SK-N-SH treated with all-trans-retinoic acid at 6 μM for 48 hours (cell line): ENCODE data around the gene OR51T1.

Experiments
- ATAC-seq: fragments of 200-7000 bp; cut with Tn5 transposase; 3 replicates; pipeline ENCODE4 v1.9.1; 2020; ENCODE audit warnings: mild to moderate bottlenecking, moderate library complexity
- ARNTL ChIP-seq: fragments of 450-650 bp; formaldehyde crosslinking; IDR thresholded peaks from 2 replicates; pipeline ENCODE4 v1.5.0; 2020; ENCODE audit warnings: low read depth, mild to moderate bottlenecking, moderate library complexity, borderline replicate concordance
- BACH2 ChIP-seq: fragments of 250-450 bp; sonication (Bioruptor Pico); IDR thresholded peaks from 2 replicates; pipeline ENCODE4 v1.9.0; 2021; ENCODE audit warnings: mild to moderate bottlenecking, borderline replicate concordance
- CSDC2 ChIP-seq: fragments of 250-450 bp; sonication (Bioruptor Pico); IDR thresholded peaks from 2 replicates; pipeline ENCODE4 v1.5.0; 2020; ENCODE audit warnings: mild to moderate bottlenecking, moderate library complexity
- CSRNP3 ChIP-seq: fragments of 250-450 bp; sonication (Bioruptor Pico); IDR thresholded peaks from 2 replicates; pipeline ENCODE4 v1.5.1; 2021; ENCODE audit warnings: mild to moderate bottlenecking, moderate library complexity
- ESRRG ChIP-seq: fragments of 250-450 bp; sonication (Bioruptor Pico); IDR thresholded peaks from 2 replicates; pipeline ENCODE4 v1.6.1; 2021; ENCODE audit warnings: mild to moderate bottlenecking
- GLIS3 ChIP-seq: fragments of 250-450 bp; sonication (Bioruptor Pico); IDR thresholded peaks from 2 replicates; pipeline ENCODE4 v1.5.0; 2020; ENCODE audit warnings: mild to moderate bottlenecking, moderate library complexity
- ISL1 ChIP-seq: fragments of 250-450 bp; sonication (Bioruptor Pico); IDR thresholded peaks from 2 replicates; pipeline ENCODE4 v2.1.2; 2022; ENCODE audit warnings: mild to moderate bottlenecking, moderate library complexity
- OSR1 ChIP-seq: fragments of 250-450 bp; sonication (Bioruptor Pico); IDR thresholded peaks from 2 replicates; pipeline ENCODE4 v1.8.0; 2022; ENCODE audit warnings: moderate library complexity, mild to moderate bottlenecking, inconsistent platforms
- PATZ1 ChIP-seq: fragments of 250-450 bp; sonication (Bioruptor Pico); IDR thresholded peaks from 2 replicates; pipeline ENCODE4 v1.8.0; 2020; ENCODE audit warnings: mild to moderate bottlenecking, moderate library complexity, borderline replicate concordance
- PPARA ChIP-seq: fragments of 250-450 bp; sonication (Bioruptor Pico); IDR thresholded peaks from 2 replicates; pipeline ENCODE4 v1.5.0; 2020; ENCODE audit warnings: mild to moderate bottlenecking, borderline replicate concordance
- RARB ChIP-seq: fragments of 250-450 bp; sonication (Bioruptor Pico); IDR thresholded peaks from 2 replicates; pipeline ENCODE4 v1.8.0; 2021; ENCODE audit warnings: mild to moderate bottlenecking, moderate library complexity
- SNAI2 ChIP-seq: fragments of 250-450 bp; sonication (Bioruptor Pico); IDR thresholded peaks from 2 replicates; pipeline ENCODE4 v1.5.0; 2020; ENCODE audit warnings: mild to moderate bottlenecking, moderate library complexity
- TCF4 ChIP-seq: fragments of 250-450 bp; sonication (Bioruptor Pico); IDR thresholded peaks from 2 replicates; pipeline ENCODE4 v1.8.0; 2021; ENCODE audit warnings: mild to moderate bottlenecking, moderate library complexity, borderline replicate concordance
- TOX ChIP-seq: fragments of 250-450 bp; sonication (Bioruptor Pico); IDR thresholded peaks from 2 replicates; pipeline ENCODE4 v1.8.0; 2021; ENCODE audit warnings: mild to moderate bottlenecking, moderate library complexity, borderline replicate concordance
- ZC3H10 ChIP-seq: fragments of 250-450 bp; sonication (Bioruptor Pico); IDR thresholded peaks from 2 replicates; pipeline ENCODE4 v1.5.1; 2021; ENCODE audit warnings: mild to moderate bottlenecking, moderate library complexity
- ZFP3 ChIP-seq: fragments of 250-450 bp; sonication (Bioruptor Pico); IDR thresholded peaks from 2 replicates; pipeline ENCODE4 v1.5.0; 2020; ENCODE audit warnings: mild to moderate bottlenecking, moderate library complexity
- ZFP30 ChIP-seq: fragments of 450-650 bp; formaldehyde crosslinking; IDR thresholded peaks from 2 replicates; pipeline ENCODE4 v1.5.0; 2022; ENCODE audit warnings: mild to moderate bottlenecking, moderate library complexity
- ZNF565 ChIP-seq: fragments of 450-650 bp; formaldehyde crosslinking; conservative IDR thresholded peaks from 2 replicates; pipeline ENCODE4 v1.5.0; 2020; ENCODE audit warnings: low read depth, mild to moderate bottlenecking, moderate library complexity
- ZNF70 ChIP-seq: fragments of 450-650 bp; formaldehyde crosslinking; IDR thresholded peaks from 2 replicates; pipeline ENCODE4 v1.5.0; 2020; ENCODE audit warnings: mild to moderate bottlenecking, moderate library complexity
- ZNF8 ChIP-seq: fragments of 450-650 bp; formaldehyde crosslinking; IDR thresholded peaks from 2 replicates; pipeline ENCODE4 v1.5.0; 2020; ENCODE audit warnings: mild to moderate bottlenecking, moderate library complexity
- TF ChIP-seq, protein P1 (sequence below): fragments of 250-450 bp; sonication (Bioruptor Pico); IDR thresholded peaks from 2 replicates; pipeline ENCODE4 v1.5.1; 2020; ENCODE audit warnings: low read depth, mild to moderate bottlenecking, moderate library complexity
- TF ChIP-seq, protein P2 (sequence below): fragments of 250-450 bp; sonication (Bioruptor Pico); IDR thresholded peaks from 2 replicates; pipeline ENCODE4 v1.5.0; 2020; ENCODE audit warnings: mild to moderate bottlenecking, moderate library complexity

The OR51T1 gene

GRCh38 chr11:4886186-4886585 lies 4.5 kb downstream of the OR51T1 start:
- no peak for TF ChIP-seq SNAI2 (CRISPR knock-in tag)
- no peak for ATAC-seq

DNA sequence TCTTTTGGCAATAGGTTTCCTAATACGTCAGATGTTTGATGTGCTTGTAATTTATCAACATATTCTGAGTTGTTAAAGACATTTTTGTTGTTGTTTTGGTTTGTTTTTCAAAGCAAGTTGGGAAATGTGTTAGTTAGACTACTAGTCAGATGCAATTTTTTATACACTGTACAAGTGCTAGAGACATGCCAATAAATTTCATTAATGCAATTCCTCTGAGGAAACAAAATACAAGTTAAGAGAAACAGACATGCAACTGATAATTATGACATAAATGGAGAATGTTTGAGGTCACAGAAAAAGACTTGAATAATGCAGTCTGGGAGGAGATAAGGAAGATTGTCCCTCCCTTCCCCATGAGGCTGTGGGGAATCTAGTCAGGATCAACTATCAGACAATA lies 5.9 kb downstream of the OR51T1 start:
- no peak for ATAC-seq
- TF ChIP-seq ZNF70 (CRISPR knock-in tag) (no peak), ESRRG (CRISPR knock-in tag) (no peak), ZC3H10 (CRISPR knock-in tag) (no peak), RARB (CRISPR knock-in tag) (no peak), CSRNP3 (CRISPR knock-in tag) (no peak), ZNF8 (CRISPR knock-in tag) (no peak), GLIS3 (CRISPR knock-in tag) (no peak)
- TF ChIP-seq, protein P1, sequence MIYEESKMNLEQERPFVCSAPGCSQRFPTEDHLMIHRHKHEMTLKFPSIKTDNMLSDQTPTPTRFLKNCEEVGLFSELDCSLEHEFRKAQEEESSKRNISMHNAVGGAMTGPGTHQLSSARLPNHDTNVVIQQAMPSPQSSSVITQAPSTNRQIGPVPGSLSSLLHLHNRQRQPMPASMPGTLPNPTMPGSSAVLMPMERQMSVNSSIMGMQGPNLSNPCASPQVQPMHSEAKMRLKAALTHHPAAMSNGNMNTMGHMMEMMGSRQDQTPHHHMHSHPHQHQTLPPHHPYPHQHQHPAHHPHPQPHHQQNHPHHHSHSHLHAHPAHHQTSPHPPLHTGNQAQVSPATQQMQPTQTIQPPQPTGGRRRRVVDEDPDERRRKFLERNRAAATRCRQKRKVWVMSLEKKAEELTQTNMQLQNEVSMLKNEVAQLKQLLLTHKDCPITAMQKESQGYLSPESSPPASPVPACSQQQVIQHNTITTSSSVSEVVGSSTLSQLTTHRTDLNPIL (CRISPR knock-in tag), result no peak
- TF ChIP-seq, protein P2, sequence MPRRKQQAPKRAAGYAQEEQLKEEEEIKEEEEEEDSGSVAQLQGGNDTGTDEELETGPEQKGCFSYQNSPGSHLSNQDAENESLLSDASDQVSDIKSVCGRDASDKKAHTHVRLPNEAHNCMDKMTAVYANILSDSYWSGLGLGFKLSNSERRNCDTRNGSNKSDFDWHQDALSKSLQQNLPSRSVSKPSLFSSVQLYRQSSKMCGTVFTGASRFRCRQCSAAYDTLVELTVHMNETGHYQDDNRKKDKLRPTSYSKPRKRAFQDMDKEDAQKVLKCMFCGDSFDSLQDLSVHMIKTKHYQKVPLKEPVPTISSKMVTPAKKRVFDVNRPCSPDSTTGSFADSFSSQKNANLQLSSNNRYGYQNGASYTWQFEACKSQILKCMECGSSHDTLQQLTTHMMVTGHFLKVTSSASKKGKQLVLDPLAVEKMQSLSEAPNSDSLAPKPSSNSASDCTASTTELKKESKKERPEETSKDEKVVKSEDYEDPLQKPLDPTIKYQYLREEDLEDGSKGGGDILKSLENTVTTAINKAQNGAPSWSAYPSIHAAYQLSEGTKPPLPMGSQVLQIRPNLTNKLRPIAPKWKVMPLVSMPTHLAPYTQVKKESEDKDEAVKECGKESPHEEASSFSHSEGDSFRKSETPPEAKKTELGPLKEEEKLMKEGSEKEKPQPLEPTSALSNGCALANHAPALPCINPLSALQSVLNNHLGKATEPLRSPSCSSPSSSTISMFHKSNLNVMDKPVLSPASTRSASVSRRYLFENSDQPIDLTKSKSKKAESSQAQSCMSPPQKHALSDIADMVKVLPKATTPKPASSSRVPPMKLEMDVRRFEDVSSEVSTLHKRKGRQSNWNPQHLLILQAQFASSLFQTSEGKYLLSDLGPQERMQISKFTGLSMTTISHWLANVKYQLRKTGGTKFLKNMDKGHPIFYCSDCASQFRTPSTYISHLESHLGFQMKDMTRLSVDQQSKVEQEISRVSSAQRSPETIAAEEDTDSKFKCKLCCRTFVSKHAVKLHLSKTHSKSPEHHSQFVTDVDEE (CRISPR knock-in tag), result no peak
- TF ChIP-seq, all 23 proteins: peak for 0

DNA sequence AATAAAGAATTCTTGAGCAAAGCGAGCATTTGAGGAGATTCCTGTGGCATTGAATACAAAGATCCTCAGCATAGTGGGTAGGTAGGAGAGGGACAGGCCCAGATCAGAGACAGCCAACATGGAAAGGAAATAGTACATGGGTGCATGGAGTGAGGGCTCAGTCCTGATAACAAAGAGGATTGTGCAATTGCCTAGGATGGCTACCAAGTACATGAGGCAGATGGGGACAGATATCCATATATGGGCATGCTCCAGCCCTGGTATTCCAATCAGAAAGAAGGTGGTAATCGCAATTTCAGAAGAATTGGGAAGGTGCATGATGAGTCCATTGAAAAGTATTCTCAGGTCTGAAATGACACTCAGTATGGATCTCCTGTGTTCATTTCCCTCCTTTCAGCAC lies 8.6 kb downstream of the OR51T1 start:
- no peak for TF ChIP-seq CSRNP3 (CRISPR knock-in tag)
- TF ChIP-seq TOX (CRISPR knock-in tag), result no peak
- TF ChIP-seq ESRRG (CRISPR knock-in tag), result no peak
- no peak for TF ChIP-seq ARNTL (CRISPR knock-in tag)
- TF ChIP-seq PATZ1, result no peak
- no peak for TF ChIP-seq ZFP30
- TF ChIP-seq ZNF70 (CRISPR knock-in tag), result no peak
- TF ChIP-seq OSR1 (CRISPR knock-in tag), result no peak
- no peak for TF ChIP-seq TCF4 (CRISPR knock-in tag)
- TF ChIP-seq CSDC2 (CRISPR knock-in tag), result no peak
- TF ChIP-seq, protein P2 (CRISPR knock-in tag), result no peak
- no peak for TF ChIP-seq ZC3H10 (CRISPR knock-in tag)
- TF ChIP-seq ZNF565 (CRISPR knock-in tag), result no peak
- TF ChIP-seq ZFP3 (CRISPR knock-in tag), result no peak
- no peak for TF ChIP-seq ISL1
- TF ChIP-seq BACH2 (CRISPR knock-in tag), result no peak
- no peak for TF ChIP-seq ZNF8 (CRISPR knock-in tag)
- TF ChIP-seq PPARA (CRISPR knock-in tag), result no peak
- TF ChIP-seq SNAI2 (CRISPR knock-in tag), result no peak
- TF ChIP-seq, protein P1 (CRISPR knock-in tag), result no peak
- ATAC-seq, result no peak
